Loucy (cell line): ENCODE data around the gene SIK3.

Experiments
- H2AFZ ChIP-seq: fragments of 200-600 bp; sonication (generic); 2 replicates; pipeline ENCODE4 v1.6.0; 2016; ENCODE audit warnings: antibody characterized with exemption, mild to moderate bottlenecking, low read length, moderate library complexity
- H3F3A ChIP-seq: fragments of 200-600 bp; 2 replicates; pipeline ENCODE4 v1.6.0; 2016; ENCODE audit warnings: antibody characterized with exemption, low read depth, mild to moderate bottlenecking
- H3K27me3 ChIP-seq: fragments of 200-600 bp; sonication (generic); 2 replicates; pipeline ENCODE4 v1.6.1; 2014; ENCODE audit warnings: low read length, mild to moderate bottlenecking; ENCODE audit not compliant: insufficient read depth, poor library complexity, severe bottlenecking
- H3K36me3 ChIP-seq: fragments of 200-600 bp; sonication (generic); 2 replicates; pipeline ENCODE4 v1.6.1; 2016; ENCODE audit warnings: low read length; ENCODE audit not compliant: insufficient read depth
- H3K4me1 ChIP-seq: fragments of 200-600 bp; sonication (generic); 2 replicates; pipeline ENCODE4 v1.5.1; 2014; ENCODE audit warnings: low read length, mild to moderate bottlenecking; ENCODE audit not compliant: insufficient read depth, poor library complexity, severe bottlenecking
- H3K4me2 ChIP-seq: fragments of 200-600 bp; sonication (generic); 2 replicates; pipeline ENCODE4 v1.6.0; 2014; ENCODE audit warnings: antibody characterized with exemption, low read length, low read depth, mild to moderate bottlenecking; ENCODE audit not compliant: poor library complexity, severe bottlenecking
- H3K4me3 ChIP-seq: fragments of 200-600 bp; sonication (generic); 2 replicates; pipeline ENCODE4 v1.5.1; 2014; ENCODE audit warnings: low read length, mild to moderate bottlenecking, mixed read lengths; ENCODE audit not compliant: poor library complexity, severe bottlenecking
- H3K79me2 ChIP-seq: fragments of 200-600 bp; sonication (generic); 2 replicates; pipeline ENCODE4 v1.6.1; 2014; ENCODE audit warnings: low read length; ENCODE audit not compliant: insufficient read depth
- H3K9ac ChIP-seq: fragments of 200-600 bp; sonication (generic); 2 replicates; pipeline ENCODE4 v1.6.0; 2014; ENCODE audit warnings: mild to moderate bottlenecking, low read depth, low read length, moderate library complexity; ENCODE audit not compliant: poor library complexity, severe bottlenecking
- H3K9me2 ChIP-seq: fragments of 200-600 bp; sonication (generic); replicated peaks from 2 replicates; pipeline ENCODE4 v1.6.1; 2016; ENCODE audit warnings: low read depth, low read length, mixed read lengths
- H3K9me3 ChIP-seq: fragments of 200-600 bp; sonication (generic); 2 replicates; pipeline ENCODE4 v1.6.1; 2014; ENCODE audit warnings: mild to moderate bottlenecking, antibody characterized with exemption, low read length, low read depth; ENCODE audit not compliant: insufficient read depth
- H4K20me1 ChIP-seq: fragments of 200-600 bp; sonication (generic); 2 replicates; pipeline ENCODE4 v1.6.0; 2014; ENCODE audit warnings: antibody characterized with exemption, low read length, mild to moderate bottlenecking; ENCODE audit not compliant: insufficient read depth, poor library complexity, severe bottlenecking
- CTCF ChIP-seq: fragments of 200-600 bp; sonication (generic); conservative IDR thresholded peaks from 2 replicates; pipeline ENCODE4 v1.5.1; 2014; ENCODE audit warnings: mild to moderate bottlenecking, antibody characterized with exemption, low read length
- EZH2phosphoT487 ChIP-seq: fragments of 200-600 bp; IDR thresholded peaks from 2 replicates; pipeline ENCODE4 v1.6.1; 2018; ENCODE audit warnings: antibody characterized with exemption, mild to moderate bottlenecking, moderate library complexity, borderline replicate concordance

Gene SIK3

GRCh38 chr11:116812109-116812508, 286.1 kb downstream of the SIK3 start:
- H3K9ac ChIP-seq: no peak overlapping the region
- no peaks in the 10 kb centered on the region for H3F3A ChIP-seq
- no peak overlapping the region for H2AFZ ChIP-seq
- H3K9me3 ChIP-seq: no peaks in the 10 kb centered on the region
- no peaks in the 10 kb centered on the region for H4K20me1 ChIP-seq
- no peak overlapping the region for H3K4me2 ChIP-seq
- H3K79me2 ChIP-seq: no peaks in the 10 kb centered on the region
- TF ChIP-seq EZH2phosphoT487: no peak
- TF ChIP-seq CTCF: no peak
- no peaks in the 10 kb centered on the region for H3K27me3 ChIP-seq
- H3K4me3 ChIP-seq: no peak overlapping the region
- H3K36me3 ChIP-seq: no peaks in the 10 kb centered on the region
- no peaks in the 10 kb centered on the region for H3K4me1 ChIP-seq
- no peaks in the 10 kb centered on the region for H3K9me2 ChIP-seq

DNA sequence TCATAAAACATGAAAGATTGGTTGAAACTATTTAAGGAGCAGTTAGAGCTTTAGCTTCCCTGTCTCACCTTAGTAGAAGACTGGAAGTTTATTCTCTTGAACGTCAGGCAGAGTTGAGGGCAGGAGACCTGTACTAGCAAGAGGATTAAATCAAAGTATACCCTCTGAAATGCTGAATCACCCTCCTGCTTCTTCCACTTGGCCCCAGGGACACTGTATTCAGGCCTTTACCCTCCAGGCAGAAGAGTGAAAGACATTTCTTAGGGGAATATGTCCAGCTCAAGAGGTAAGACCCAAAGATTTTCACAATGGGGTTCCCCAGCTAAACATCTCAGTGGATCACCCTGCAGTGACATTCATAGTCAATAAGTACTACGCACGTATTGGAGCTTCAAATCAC, 287.0 kb downstream of the SIK3 start:
- no peaks in the 10 kb centered on the region for H3F3A ChIP-seq
- H4K20me1 ChIP-seq: no peaks in the 10 kb centered on the region
- H2AFZ ChIP-seq: no peak overlapping the region
- no peaks in the 10 kb centered on the region for H3K79me2 ChIP-seq
- H3K9me3 ChIP-seq: no peaks in the 10 kb centered on the region
- H3K4me3 ChIP-seq: no peak overlapping the region
- no peaks in the 10 kb centered on the region for H3K4me1 ChIP-seq
- TF ChIP-seq CTCF: no peak
- TF ChIP-seq EZH2phosphoT487: no peak
- no peaks in the 10 kb centered on the region for H3K9me2 ChIP-seq
- H3K9ac ChIP-seq: no peak overlapping the region
- H3K36me3 ChIP-seq: no peaks in the 10 kb centered on the region
- H3K27me3 ChIP-seq: no peaks in the 10 kb centered on the region
- no peak overlapping the region for H3K4me2 ChIP-seq

GRCh38 chr11:116808262-116809175, 289.7 kb downstream of the SIK3 start:
- H3K4me1 ChIP-seq: no peaks in the 10 kb centered on the region
- H3K9me3 ChIP-seq: no peaks in the 10 kb centered on the region
- no peaks in the 10 kb centered on the region for H4K20me1 ChIP-seq
- H3K4me3 ChIP-seq: no peak overlapping the region
- H3K4me2 ChIP-seq: no peak overlapping the region
- no peaks in the 10 kb centered on the region for H3F3A ChIP-seq
- H3K27me3 ChIP-seq: no peaks in the 10 kb centered on the region
- no peak overlapping the region for H2AFZ ChIP-seq
- no peaks in the 10 kb centered on the region for H3K9me2 ChIP-seq
- TF ChIP-seq CTCF (no peak), EZH2phosphoT487 (no peak)
- H3K79me2 ChIP-seq: no peaks in the 10 kb centered on the region
- no peaks in the 10 kb centered on the region for H3K36me3 ChIP-seq
- no peak overlapping the region for H3K9ac ChIP-seq
